Hindlimb muscle (tissue), 1 donor: ENCODE results near the gene PCDHGA7. TPM values are rescaled to one million over a fixed set of nuclear protein-coding genes. Genes with fewer than 3 reads are reported as not detected.
A peak's percentile ranks its signal among the peaks of the same experiment; 100 is the strongest.
"Not testable (repeated sequence)": the region's sequence is repeated elsewhere in the genome, so short reads cannot be mapped to it uniquely, and the experiment has no call there.

Experiments used
- DNase-seq: peaks from one replicate; pipeline ENCODE4 v3.0.0-alpha.2; 2013
- polyA plus RNA-seq: library from polyadenylated mRNA; unstranded; fragments of 120-200 nt; gene quantifications from one replicate; pipeline ENCODE4 v1.2.1, GENCODE V29; 2013; ENCODE audit not compliant: insufficient read length

PCDHGA7 gene
- polyA plus RNA-seq, 1 donor: 1.6 TPM

DNA sequence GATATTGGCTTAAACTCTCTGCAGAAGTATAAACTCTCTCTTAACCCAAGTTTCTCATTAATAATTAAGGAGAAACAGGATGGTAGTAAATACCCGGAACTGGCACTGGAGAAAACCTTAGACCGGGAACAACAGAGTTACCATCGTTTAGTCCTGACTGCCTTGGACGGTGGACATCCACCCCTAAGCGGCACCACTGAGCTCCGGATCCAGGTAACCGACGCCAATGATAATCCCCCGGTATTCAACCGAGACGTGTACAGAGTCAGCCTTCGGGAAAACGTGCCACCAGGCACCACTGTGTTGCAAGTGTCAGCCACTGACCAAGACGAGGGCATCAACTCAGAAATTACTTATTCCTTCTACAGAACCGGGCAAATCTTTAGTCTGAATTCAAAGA is 16.1 kb downstream of the PCDHGA7 start:
- DNase-seq: no peak

DNA sequence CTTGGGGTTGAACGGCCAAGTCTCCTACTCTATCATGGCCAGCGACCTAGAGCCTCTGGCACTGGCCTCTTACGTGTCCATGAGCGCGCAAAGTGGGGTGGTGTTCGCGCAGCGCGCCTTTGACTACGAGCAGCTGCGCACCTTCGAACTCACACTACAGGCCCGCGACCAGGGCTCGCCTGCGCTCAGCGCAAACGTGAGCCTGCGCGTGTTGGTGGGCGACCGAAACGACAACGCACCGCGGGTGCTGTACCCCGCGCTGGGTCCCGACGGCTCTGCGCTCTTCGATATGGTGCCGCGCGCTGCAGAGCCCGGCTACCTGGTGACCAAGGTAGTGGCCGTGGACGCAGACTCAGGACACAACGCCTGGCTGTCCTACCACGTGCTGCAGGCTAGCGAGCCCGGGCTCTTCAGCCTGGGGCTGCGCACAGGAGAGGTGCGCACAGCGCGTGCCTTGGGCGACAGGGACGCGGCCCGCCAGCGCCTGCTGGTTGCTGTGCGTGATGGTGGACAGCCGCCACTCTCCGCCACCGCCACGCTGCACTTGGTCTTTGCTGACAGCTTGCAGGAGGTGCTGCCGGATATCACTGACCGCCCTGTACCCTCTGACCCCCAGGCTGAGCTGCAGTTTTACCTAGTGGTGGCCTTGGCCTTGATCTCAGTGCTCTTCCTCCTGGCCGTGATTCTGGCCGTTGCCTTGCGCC is 17.2 kb downstream of the PCDHGA7 start:
- no peak for DNase-seq

DNA sequence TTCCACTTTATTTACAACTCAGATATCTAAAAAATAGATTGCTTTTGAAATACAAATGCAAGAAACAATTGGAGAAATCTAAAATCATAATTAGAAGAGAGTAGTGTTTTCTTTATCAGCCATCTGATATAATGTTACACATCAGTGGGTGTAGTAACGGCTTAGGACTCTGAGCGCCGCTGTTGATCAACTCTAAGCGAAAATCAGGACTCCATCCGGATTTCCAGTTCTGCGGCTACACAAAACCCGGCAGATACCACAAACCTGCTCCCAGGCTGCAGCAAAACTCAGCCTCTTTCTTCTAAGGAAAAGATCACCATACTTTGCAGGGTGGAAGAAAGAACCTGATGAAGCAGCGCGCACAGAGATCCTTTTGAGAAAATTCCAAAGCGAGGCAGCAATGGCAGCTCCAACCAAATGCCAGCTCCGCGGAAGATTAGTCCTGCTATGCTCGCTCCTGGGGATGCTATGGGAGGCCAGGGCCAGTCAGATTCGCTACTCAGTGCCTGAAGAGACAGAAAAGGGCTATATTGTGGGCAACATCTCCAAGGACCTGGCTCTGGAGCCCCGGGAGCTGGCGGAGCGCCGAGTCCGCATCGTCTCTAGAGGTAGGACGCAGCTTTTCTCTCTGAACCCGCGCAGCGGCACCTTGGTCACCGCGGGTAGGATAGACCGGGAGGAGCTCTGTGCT is 20.2 kb downstream of the PCDHGA7 start, which contains the start of gene PCDHGA9:
Gene PCDHGA9 (plus strand): TSS at position 226 of the 691 bp plus-strand sequence. CDS start 175 bp downstream, at position 401.
- no peak for DNase-seq

DNA sequence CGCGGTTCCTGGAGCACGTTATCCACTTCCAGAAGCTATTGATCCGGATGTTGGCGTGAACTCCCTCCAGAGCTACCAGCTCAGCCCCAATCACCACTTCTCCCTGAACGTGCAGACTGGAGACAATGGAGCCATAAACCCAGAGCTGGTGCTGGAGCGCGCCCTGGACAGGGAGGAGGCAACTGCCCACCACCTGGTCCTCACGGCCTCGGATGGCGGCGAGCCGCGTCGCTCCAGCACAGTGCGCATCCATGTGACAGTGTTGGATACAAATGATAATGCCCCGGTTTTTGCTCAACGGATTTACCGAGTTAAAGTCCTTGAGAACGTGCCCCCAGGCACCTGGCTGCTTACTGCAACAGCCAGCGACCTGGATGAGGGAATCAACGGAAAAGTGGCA is 20.8 kb downstream of the PCDHGA7 start:
- DNase-seq: no peak

DNA sequence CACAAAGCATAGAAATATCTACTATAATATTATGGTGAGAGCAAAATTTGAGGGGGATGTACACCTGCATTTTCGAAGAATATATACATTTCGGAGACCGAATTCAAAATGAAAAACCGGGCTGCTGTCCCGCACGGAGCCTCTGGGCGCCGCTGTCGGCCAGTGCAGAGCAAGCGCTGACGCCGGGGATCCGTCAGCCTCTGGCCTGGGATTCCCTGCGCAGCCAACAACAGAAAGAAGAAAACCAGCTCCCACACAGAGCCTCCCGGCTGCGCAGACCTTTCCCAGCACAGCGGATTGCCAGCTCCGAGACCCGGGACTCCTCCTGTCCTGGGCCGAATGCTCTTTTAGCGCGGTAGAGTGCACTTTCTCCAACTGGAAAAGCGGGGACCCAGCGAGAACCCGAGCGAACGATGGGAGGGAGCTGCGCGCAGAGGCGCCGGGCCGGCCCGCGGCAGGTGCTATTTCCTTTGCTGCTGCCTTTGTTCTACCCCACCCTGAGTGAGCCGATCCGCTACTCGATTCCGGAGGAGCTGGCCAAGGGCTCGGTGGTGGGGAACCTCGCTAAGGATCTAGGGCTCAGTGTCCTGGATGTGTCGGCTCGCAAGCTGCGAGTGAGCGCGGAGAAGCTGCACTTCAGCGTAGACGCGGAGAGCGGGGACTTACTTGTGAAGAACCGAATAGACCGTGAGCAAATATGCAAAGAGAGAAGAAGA is 25.4 kb downstream of the PCDHGA7 start, which contains the start of gene PCDHGB6:
Gene PCDHGB6 (plus strand): TSS at position 232 of the 716 bp plus-strand sequence. CDS start 182 bp downstream, at position 414.
- DNase-seq: peak; percentile 18

DNA sequence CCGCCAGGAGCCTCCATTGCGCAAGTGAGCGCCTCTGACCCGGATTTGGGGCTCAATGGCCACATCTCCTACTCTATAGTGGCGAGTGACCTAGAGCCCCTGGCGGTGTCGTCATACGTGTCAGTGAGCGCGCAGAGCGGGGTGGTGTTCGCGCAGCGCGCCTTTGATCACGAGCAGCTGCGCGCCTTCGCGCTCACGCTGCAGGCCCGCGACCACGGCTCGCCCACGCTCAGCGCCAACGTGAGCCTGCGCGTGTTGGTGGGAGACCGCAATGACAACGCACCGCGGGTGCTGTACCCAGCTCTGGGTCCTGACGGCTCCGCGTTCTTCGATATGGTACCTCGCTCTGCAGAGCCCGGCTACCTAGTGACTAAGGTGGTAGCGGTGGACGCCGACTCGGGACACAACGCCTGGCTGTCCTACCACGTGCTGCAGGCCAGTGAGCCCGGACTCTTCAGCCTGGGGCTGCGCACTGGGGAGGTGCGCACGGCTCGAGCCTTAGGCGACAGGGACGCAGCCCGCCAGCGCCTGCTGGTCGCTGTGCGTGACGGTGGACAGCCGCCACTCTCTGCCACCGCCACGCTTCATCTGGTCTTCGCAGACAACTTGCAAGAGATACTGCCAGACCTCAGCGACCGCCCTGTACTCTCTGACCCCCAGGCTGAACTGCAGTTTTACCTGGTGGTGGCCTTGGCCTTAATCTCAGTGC is 27.2 kb downstream of the PCDHGA7 start:
- no peak for DNase-seq

DNA sequence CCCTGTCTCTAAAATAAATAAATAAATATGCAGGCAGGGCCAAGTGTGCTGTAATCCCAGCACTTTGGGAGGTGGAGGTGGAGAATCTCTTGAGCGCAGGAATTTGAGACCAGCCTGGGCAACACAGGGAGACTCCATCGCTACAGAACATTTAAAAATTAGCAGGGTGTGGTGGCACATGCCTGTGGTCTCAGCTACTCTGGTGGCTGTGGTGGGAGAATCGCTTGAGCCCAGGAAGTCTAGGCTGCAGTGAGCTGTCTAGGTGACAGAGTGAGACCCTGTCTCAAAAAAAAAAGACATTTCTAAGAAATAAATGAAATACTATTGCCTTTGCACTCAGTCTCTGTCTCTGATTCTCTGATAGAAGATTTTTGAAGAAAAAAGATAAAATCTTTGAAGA is 29.0 kb downstream of the PCDHGA7 start:
- DNase-seq: no peak

DNA sequence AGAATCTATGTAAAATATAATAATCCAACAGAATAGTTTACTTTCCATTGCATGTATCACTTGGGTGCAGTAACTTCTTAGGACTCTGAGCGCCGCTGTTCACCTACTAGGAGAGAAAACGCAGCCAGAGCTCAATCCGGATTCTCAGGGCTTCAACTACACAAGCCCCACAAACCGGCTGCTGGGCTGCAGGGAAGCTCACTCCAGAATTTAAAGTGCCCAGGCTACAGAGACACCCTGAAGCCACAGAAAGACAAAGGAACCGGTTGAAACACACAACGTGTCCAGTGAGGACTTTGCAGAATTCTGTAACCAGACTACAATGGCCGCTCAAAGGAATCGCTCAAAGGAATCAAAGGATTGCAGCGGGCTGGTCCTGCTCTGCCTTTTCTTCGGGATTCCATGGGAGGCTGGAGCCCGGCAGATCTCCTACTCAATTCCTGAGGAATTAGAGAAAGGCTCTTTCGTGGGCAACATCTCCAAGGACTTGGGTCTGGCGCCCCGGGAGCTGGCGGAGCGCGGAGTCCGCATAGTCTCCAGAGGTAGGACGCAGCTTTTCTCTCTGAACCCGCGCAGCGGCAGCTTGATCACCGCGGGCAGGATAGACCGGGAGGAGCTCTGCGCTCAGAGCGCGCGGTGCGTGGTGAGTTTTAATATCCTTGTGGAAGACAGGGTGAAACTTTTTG is 30.5 kb downstream of the PCDHGA7 start, which contains the start of gene PCDHGA10:
Gene PCDHGA10 (plus strand): TSS at position 134 of the 686 bp plus-strand sequence. CDS start 189 bp downstream, at position 323.
- peak; percentile 22 for DNase-seq

DNA sequence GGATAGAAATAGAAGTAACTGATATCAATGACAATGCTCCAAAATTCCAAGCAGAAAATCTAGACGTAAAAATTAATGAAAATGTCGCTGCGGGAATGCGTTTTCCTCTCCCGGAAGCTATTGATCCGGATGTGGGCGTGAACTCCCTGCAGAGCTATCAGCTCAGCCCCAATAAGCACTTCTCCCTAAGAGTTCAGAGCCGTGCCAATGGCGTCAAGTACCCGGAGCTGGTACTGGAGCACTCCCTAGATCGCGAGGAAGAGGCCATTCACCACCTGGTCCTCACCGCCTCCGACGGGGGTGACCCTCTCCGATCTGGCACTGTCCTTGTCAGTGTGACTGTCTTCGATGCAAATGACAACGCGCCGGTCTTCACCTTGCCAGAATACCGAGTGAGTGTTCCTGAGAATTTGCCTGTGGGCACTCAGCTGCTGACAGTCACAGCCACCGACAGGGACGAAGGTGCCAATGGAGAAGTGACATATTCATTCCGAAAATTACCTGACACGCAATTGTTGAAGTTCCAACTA is 31.1 kb downstream of the PCDHGA7 start:
- DNase-seq: no peak

DNA sequence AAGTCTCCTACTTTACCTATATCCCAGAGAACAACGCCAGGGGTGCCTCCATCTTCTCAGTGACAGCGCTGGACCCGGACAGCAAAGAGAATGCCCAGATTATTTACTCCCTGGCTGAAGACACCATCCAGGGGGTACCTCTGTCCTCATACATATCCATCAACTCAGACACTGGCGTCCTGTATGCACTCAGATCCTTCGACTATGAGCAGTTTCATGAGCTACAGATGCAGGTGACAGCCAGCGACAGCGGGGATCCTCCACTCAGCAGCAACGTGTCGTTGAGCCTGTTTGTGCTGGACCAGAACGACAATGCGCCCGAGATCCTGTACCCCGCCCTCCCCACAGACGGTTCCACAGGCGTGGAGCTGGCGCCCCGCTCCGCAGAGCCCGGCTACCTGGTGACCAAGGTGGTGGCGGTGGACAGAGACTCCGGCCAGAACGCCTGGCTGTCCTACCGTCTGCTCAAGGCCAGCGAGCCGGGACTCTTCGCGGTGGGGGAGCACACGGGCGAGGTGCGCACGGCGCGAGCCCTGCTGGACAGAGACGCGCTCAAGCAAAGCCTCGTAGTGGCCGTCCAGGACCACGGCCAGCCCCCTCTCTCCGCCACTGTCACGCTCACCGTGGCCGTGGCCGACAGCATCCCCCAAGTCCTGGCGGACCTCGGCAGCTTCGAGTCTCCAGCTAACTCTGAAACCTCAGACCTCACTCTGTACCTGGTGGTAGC is 32.2 kb downstream of the PCDHGA7 start:
- not testable (repeated sequence) for DNase-seq

DNA sequence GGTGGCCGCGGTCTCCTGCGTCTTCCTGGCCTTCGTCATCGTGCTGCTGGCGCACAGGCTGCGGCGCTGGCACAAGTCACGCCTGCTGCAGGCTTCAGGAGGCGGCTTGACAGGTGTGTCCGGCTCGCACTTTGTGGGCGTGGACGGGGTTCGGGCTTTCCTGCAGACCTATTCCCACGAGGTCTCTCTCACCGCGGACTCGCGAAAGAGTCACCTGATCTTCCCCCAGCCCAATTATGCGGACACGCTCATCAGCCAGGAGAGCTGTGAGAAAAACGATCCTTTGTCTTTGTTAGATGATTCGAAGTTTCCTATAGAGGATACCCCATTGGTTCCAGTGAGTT is 32.7 kb downstream of the PCDHGA7 start:
- not testable (repeated sequence) for DNase-seq

DNA sequence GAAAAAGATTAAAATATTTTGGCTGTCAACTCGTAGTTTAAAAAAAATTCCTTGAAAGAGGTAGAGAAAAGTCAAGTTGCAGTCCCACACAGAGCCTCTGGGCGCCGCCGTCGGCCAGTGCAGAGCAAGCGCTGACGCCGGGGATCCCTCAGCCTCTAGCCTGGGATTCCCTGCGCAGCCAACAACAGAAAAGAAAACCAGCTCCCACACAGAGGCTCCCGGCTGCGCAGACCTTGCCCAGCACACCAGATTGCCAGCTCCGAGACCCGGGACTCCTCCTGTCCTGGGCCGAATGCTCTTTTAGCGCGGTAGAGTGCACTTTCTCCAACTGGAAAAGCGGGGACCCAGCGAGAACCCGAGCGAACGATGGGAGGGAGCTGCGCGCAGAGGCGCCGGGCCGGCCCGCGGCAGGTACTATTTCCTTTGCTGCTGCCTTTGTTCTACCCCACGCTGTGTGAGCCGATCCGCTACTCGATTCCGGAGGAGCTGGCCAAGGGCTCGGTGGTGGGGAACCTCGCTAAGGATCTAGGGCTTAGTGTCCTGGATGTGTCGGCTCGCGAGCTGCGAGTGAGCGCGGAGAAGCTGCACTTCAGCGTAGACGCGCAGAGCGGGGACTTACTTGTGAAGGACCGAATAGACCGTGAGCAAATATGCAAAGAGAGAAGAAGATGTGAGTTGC is 35.1 kb downstream of the PCDHGA7 start, which contains the start of gene PCDHGB7:
Gene PCDHGB7 (plus strand): TSS at position 184 of the 679 bp plus-strand sequence. CDS start 183 bp downstream, at position 367.
- peak; percentile 35 for DNase-seq

DNA sequence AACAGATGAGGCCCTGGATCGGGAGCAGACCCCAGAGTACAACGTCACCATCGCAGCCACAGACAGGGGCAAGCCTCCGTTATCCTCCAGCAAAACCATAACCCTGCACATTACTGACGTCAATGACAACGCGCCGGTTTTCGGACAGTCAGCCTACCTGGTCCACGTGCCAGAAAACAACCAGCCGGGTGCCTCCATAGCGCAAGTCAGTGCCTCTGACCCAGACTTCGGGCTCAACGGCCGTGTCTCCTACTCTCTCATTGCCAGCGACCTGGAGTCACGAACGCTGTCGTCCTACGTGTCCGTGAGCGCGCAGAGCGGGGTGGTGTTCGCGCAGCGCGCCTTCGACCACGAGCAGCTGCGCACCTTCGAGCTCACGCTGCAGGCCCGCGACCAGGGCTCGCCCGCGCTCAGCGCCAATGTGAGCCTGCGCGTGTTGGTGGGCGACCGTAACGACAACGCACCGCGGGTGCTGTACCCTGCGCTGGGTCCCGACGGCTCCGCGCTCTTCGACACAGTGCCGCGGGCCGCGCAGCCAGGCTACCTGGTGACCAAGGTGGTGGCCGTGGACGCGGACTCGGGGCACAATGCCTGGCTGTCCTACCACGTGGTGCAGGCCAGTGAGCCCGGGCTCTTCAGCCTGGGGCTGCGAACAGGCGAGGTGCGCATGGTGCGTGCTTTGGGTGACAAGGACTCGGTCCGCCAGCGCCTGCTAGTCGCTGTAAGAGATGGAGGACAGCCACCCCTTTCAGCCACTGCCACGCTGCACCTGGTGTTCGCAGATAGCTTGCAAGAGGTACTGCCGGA is 36.7 kb downstream of the PCDHGA7 start:
- no peak for DNase-seq

DNA sequence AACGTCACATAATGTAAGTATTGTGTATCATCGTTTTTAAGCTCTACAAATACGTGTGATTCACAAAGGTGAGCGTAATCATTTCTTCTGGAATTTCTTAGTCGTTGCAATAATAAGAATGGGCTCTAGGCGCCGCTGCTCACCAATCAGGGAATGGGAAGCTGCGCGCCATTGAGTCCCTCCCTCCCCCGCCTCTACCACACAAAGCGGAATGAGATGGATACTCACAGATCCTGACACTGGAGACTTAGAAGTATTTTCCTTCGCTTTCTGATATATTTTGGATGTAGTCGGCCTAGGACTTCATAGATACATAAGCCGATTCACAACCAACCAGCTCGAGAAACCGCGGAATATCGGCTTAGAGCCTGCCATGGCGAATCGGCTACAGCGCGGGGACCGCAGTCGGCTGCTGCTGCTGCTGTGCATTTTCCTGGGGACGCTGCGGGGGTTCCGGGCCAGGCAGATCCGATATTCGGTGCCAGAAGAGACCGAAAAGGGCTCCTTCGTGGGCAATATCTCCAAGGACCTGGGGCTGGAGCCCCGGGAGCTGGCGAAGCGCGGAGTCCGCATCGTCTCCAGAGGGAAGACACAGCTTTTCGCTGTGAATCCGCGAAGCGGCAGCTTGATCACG is 38.4 kb downstream of the PCDHGA7 start, which contains the start of gene PCDHGA11:
Gene PCDHGA11 (plus strand): TSS at position 197 of the 634 bp plus-strand sequence. CDS start 177 bp downstream, at position 374.
- peak; percentile 19 for DNase-seq

DNA sequence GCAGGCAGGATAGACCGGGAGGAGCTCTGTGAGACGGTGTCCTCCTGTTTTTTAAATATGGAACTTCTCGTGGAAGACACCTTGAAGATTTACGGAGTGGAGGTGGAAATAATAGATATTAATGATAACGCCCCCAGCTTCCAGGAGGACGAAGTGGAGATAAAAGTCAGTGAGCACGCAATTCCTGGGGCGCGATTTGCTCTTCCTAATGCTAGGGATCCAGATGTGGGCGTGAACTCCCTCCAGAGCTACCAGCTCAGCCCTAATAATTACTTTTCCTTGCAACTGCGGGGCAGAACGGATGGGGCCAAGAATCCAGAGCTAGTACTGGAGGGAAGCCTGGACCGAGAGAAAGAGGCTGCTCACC is 38.9 kb downstream of the PCDHGA7 start:
- DNase-seq: no peak

DNA sequence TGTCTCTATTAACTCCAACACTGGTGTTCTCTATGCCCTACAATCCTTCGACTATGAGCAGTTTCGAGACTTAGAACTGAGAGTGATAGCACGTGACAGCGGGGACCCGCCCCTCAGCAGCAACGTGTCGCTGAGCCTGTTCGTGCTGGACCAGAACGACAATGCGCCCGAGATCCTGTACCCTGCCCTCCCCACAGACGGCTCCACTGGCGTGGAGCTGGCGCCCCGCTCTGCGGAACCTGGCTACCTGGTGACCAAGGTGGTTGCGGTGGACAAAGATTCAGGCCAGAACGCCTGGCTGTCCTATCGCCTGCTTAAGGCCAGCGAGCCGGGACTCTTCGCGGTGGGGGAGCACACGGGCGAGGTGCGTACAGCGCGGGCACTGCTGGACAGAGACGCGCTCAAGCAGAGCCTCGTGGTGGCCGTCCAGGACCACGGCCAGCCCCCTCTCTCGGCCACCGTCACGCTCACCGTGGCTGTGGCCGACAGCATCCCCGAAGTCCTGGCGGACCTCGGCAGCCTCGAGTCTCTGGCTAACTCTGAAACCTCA is 40.3 kb downstream of the PCDHGA7 start:
- DNase-seq: no peak

DNA sequence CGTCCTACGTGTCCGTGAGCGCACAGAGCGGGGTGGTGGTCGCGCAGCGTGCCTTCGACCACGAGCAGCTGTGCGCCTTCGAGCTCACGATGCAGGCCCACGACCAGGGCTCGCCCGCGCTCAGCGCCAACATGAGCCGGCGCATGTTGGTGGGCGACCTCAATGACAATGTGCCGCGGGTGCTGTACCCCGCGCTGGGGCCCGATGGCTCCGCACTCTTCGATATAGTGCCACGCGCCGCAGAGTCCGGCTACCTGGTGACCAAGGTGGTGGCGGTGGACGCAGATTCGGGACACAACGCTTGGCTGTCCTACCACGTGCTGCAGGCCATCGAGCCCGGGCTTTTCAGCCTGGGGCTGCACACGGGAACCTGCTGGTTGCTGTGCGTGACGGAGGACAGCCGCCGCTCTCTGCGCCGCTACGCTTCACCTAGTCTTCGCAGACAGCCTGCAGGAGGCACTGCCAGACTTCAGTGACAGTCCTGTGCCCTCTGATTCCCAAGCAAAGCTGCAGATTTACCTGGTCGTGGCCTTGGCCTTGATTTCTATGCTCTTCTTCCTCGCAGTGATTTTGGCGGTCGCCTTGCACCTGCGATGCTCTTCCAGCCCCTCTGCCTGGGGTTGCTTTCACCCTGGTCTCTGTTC is 45.4 kb downstream of the PCDHGA7 start:
- no peak for DNase-seq
